D721Med (cell line): Measurements from ENCODE around the gene ZNF518B.
"Not testable (repeated sequence)": the region's sequence is repeated elsewhere in the genome, so short reads cannot be mapped to it uniquely, and the experiment has no call there.

Experiments used
- DNase-seq: peaks from one replicate; pipeline ENCODE4 v3.0.0; 2011; ENCODE audit warnings: low spot score; ENCODE audit not compliant: insufficient read length
- FAIRE-seq: peaks from 2 replicates; lab custom pipeline; 2011; peaks lifted over from hg19 to GRCh38; lab: Jason Lieb, UNC
- TF ChIP-seq, protein P1 (sequence below): IDR thresholded peaks from 2 replicates; pipeline ENCODE4 v1.5.1; 2012; ENCODE audit warnings: mild to moderate bottlenecking, control low read depth; ENCODE audit not compliant: insufficient read depth; ENCODE audit errors: missing control alignments

ZNF518B gene

GRCh38 chr4:10448991-10449390 is 8.2 kb downstream of the ZNF518B start:
- DNase-seq (no peak), FAIRE-seq (no peak)
- TF ChIP-seq, protein P1, sequence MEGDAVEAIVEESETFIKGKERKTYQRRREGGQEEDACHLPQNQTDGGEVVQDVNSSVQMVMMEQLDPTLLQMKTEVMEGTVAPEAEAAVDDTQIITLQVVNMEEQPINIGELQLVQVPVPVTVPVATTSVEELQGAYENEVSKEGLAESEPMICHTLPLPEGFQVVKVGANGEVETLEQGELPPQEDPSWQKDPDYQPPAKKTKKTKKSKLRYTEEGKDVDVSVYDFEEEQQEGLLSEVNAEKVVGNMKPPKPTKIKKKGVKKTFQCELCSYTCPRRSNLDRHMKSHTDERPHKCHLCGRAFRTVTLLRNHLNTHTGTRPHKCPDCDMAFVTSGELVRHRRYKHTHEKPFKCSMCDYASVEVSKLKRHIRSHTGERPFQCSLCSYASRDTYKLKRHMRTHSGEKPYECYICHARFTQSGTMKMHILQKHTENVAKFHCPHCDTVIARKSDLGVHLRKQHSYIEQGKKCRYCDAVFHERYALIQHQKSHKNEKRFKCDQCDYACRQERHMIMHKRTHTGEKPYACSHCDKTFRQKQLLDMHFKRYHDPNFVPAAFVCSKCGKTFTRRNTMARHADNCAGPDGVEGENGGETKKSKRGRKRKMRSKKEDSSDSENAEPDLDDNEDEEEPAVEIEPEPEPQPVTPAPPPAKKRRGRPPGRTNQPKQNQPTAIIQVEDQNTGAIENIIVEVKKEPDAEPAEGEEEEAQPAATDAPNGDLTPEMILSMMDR: no peak

GRCh38 chr4:10442976-10443375 is 14.2 kb downstream of the ZNF518B start:
- FAIRE-seq (no peak), DNase-seq (no peak)
- TF ChIP-seq, protein P1: no peak

- no peak for DNase-seq
- TF ChIP-seq, protein P1: no peak
- no peak for FAIRE-seq
Observed at GRCh38 chr4:10441512-10441911, 15.7 kb downstream of the ZNF518B start.

GRCh38 chr4:10438924-10439323 is 18.3 kb downstream of the ZNF518B start:
- FAIRE-seq (no peak), DNase-seq (no peak)
- TF ChIP-seq, protein P1: no peak

DNA sequence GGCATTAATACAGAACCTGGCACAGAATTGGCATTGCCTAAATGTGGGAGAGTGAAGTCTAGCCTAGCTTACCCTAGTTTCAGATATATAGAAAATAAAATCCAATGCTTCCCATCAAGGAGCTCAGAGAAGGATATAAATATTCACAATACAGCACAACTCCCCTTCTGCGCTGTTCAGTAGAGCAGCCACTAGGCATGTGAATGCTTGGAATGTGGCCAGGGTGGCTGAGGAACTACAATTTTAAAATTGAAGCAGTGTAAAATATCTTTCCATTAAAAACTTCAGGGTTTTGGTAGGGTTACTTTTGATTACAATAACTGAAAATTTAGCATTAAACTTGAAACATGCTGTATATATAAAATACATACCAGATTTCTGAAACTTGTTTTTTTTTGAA is 19.5 kb downstream of the ZNF518B start:
- FAIRE-seq (no peak), DNase-seq (no peak)
- TF ChIP-seq, protein P1: no peak

- not testable (repeated sequence) for DNase-seq, FAIRE-seq
Observed at GRCh38 chr4:10427680-10428079, 29.5 kb downstream of the ZNF518B start.

DNA sequence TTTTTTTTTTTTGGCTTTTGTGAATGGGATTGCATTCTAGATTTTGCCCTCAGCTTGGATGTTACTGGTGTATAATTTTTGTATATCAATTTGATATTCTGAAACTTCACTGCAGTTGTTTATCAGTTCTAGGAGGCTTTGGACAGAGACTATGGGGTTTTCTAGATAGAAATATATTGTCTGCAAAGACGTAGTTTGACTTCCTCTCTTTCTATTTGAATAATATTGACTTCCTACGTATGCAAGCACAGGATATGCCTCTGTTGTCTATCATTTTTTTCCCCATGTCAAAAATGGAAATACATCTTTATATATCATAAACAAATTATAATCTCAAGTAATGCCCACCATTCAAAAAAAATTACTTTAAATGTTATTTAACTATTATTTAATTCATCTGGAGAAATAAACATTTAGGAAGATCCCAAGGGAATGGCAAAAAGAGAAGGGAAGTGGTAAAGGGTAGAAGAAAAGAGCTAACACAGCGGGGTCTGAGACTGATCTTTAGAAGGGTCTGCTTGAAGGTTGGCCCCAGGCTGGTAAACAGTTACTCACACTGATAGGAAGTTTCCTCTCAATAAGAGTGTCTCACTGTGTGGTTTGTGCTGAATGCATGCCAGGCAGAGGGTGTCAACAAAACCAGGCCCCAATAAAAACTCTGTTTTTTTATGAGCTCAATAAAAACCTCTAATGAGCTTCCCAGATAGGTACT is 35.7 kb downstream of the ZNF518B start:
- TF ChIP-seq, protein P1: no peak
- DNase-seq (no peak), FAIRE-seq (no peak)
